Activated naive CD4-positive, alpha-beta T cell treated with anti-CD3 and anti-CD28 coated beads, Interleukin-2, amount 50 U/mL, for 24 hours (primary cell): Measurements from ENCODE around the gene COL20A1.

Source experiments
- H3K27ac Mint-ChIP-seq: one replicate; pipeline ENCODE4 v1.8.0; 2021; ENCODE audit warnings: mild to moderate bottlenecking, mixed read lengths
- H3K27me3 Mint-ChIP-seq: one replicate; pipeline ENCODE4 v1.8.0; 2021; ENCODE audit warnings: mixed read lengths
- H3K36me3 Mint-ChIP-seq: one replicate; pipeline ENCODE4 v1.8.0; 2021; ENCODE audit warnings: mixed read lengths
- H3K4me1 Mint-ChIP-seq: one replicate; pipeline ENCODE4 v1.8.0; 2021; ENCODE audit warnings: mixed read lengths
- H3K4me3 Mint-ChIP-seq: one replicate; pipeline ENCODE4 v1.8.0; 2021; ENCODE audit warnings: mild to moderate bottlenecking, mixed read lengths
- H3K9me3 Mint-ChIP-seq: one replicate; pipeline ENCODE4 v1.8.0; 2021; ENCODE audit warnings: mixed read lengths

COL20A1 gene

GRCh38 chr20:63365601-63366389 lies 72.8 kb downstream of the COL20A1 start:
- H3K4me1 Mint-ChIP-seq, result peaks cover 4% of the 10 kb centered on the region
- H3K4me3 Mint-ChIP-seq, result no peak overlapping the region
- no peaks in the 10 kb centered on the region for H3K9me3 Mint-ChIP-seq
- H3K27me3 Mint-ChIP-seq, result peaks cover 9% of the 10 kb centered on the region
- no peaks in the 10 kb centered on the region for H3K36me3 Mint-ChIP-seq
- no peak overlapping the region for H3K27ac Mint-ChIP-seq

- Mint-ChIP-seq H3K4me3 (no peak overlapping the region), H3K4me1 (peaks cover 4% of the 10 kb centered on the region), H3K27ac (no peak overlapping the region), H3K27me3 (peaks cover 9% of the 10 kb centered on the region), H3K36me3 (no peaks in the 10 kb centered on the region), H3K9me3 (no peaks in the 10 kb centered on the region)
These were observed 73.7 kb downstream of the COL20A1 start for GRCh38 chr20:63366390-63367365.

GRCh38 chr20:63367446-63368055 lies 74.6 kb downstream of the COL20A1 start:
- H3K4me1 Mint-ChIP-seq, result peaks cover 1% of the 10 kb centered on the region
- peaks cover 6% of the 10 kb centered on the region for H3K27me3 Mint-ChIP-seq

GRCh38 chr20:63368151-63368550 lies 75.2 kb downstream of the COL20A1 start:
- Mint-ChIP-seq H3K4me1 (no peaks in the 10 kb centered on the region), H3K36me3 (no peaks in the 10 kb centered on the region), H3K4me3 (no peak overlapping the region), H3K27me3 (peaks cover 1% of the 10 kb centered on the region), H3K9me3 (no peaks in the 10 kb centered on the region), H3K27ac (no peak overlapping the region)

More at GRCh38 chr20:63367446-63368055, 74.6 kb downstream of the COL20A1 start:
- Mint-ChIP-seq H3K9me3 (no peaks in the 10 kb centered on the region), H3K36me3 (no peaks in the 10 kb centered on the region), H3K27ac (no peak overlapping the region), H3K4me3 (no peak overlapping the region)

GRCh38 chr20:63369024-63369530 lies 76.1 kb downstream of the COL20A1 start:
- H3K4me1 Mint-ChIP-seq, result no peaks in the 10 kb centered on the region
- no peaks in the 10 kb centered on the region for H3K9me3 Mint-ChIP-seq
- no peak overlapping the region for H3K27ac Mint-ChIP-seq
- H3K27me3 Mint-ChIP-seq, result peaks cover 1% of the 10 kb centered on the region
- no peaks in the 10 kb centered on the region for H3K36me3 Mint-ChIP-seq
- no peak overlapping the region for H3K4me3 Mint-ChIP-seq

GRCh38 chr20:63369724-63370617 lies 77.0 kb downstream of the COL20A1 start:
- Mint-ChIP-seq H3K4me3 (no peak overlapping the region), H3K4me1 (no peaks in the 10 kb centered on the region), H3K9me3 (no peaks in the 10 kb centered on the region), H3K27ac (no peak overlapping the region), H3K36me3 (no peaks in the 10 kb centered on the region), H3K27me3 (peaks cover 2% of the 10 kb centered on the region)

GRCh38 chr20:63370618-63371187 lies 77.7 kb downstream of the COL20A1 start:
- no peaks in the 10 kb centered on the region for H3K36me3 Mint-ChIP-seq
- no peaks in the 10 kb centered on the region for H3K4me1 Mint-ChIP-seq
- H3K27me3 Mint-ChIP-seq, result peaks cover 2% of the 10 kb centered on the region
- no peaks in the 10 kb centered on the region for H3K9me3 Mint-ChIP-seq
- no peak overlapping the region for H3K27ac Mint-ChIP-seq
- H3K4me3 Mint-ChIP-seq, result no peak overlapping the region

- H3K27me3 Mint-ChIP-seq, result peaks cover 7% of the 10 kb centered on the region
- no peaks in the 10 kb centered on the region for H3K36me3 Mint-ChIP-seq
- no peak overlapping the region for H3K4me3 Mint-ChIP-seq
- H3K27ac Mint-ChIP-seq, result no peak overlapping the region
- H3K4me1 Mint-ChIP-seq, result no peaks in the 10 kb centered on the region
- H3K9me3 Mint-ChIP-seq, result no peaks in the 10 kb centered on the region
These were observed 78.4 kb downstream of the COL20A1 start for GRCh38 chr20:63371291-63371865.

- no peaks in the 10 kb centered on the region for H3K9me3 Mint-ChIP-seq
- peaks cover 11% of the 10 kb centered on the region for H3K27me3 Mint-ChIP-seq
These were observed 80.2 kb downstream of the COL20A1 start for GRCh38 chr20:63372971-63373885.

GRCh38 chr20:63373996-63374395 lies 81.0 kb downstream of the COL20A1 start:
- Mint-ChIP-seq H3K27me3 (peaks cover 15% of the 10 kb centered on the region), H3K9me3 (no peaks in the 10 kb centered on the region), H3K4me1 (no peaks in the 10 kb centered on the region), H3K4me3 (no peak overlapping the region), H3K27ac (no peak overlapping the region), H3K36me3 (no peaks in the 10 kb centered on the region)

More at GRCh38 chr20:63372971-63373885, 80.2 kb downstream of the COL20A1 start:
- Mint-ChIP-seq H3K27ac (no peak overlapping the region), H3K36me3 (no peaks in the 10 kb centered on the region), H3K4me1 (no peaks in the 10 kb centered on the region), H3K4me3 (no peak overlapping the region)

GRCh38 chr20:63374504-63374903 lies 81.5 kb downstream of the COL20A1 start:
- no peaks in the 10 kb centered on the region for H3K36me3 Mint-ChIP-seq
- no peaks in the 10 kb centered on the region for H3K4me1 Mint-ChIP-seq
- H3K4me3 Mint-ChIP-seq, result no peak overlapping the region
- H3K27ac Mint-ChIP-seq, result no peak overlapping the region
- H3K9me3 Mint-ChIP-seq, result no peaks in the 10 kb centered on the region
- H3K27me3 Mint-ChIP-seq, result peaks cover 17% of the 10 kb centered on the region

- no peaks in the 10 kb centered on the region for H3K4me1 Mint-ChIP-seq
- no peak overlapping the region for H3K4me3 Mint-ChIP-seq
- H3K36me3 Mint-ChIP-seq, result no peaks in the 10 kb centered on the region
- no peak overlapping the region for H3K27ac Mint-ChIP-seq
- H3K27me3 Mint-ChIP-seq, result peaks cover 17% of the 10 kb centered on the region
- no peaks in the 10 kb centered on the region for H3K9me3 Mint-ChIP-seq
These were observed 82.5 kb downstream of the COL20A1 start for GRCh38 chr20:63375438-63375837.
